NCI-H2196 treated with DMSO at 0.1 percent for 48 hours (cell line): Measurements from ENCODE around the gene LRRN1.

Experiments
- DNase-seq: peaks from one replicate; lab custom pipeline; 2025; ENCODE audit not compliant: unreplicated experiment; lab: John Stamatoyannopoulos, UW

LRRN1 gene

GRCh38 chr3:3893590-3893989, 94.4 kb downstream of the LRRN1 start:
- no peak for DNase-seq
